Measurements from ENCODE around the gene DOHH. TPM values are rescaled to one million over a fixed set of nuclear protein-coding genes. Genes with fewer than 3 reads are reported as not detected.

DOHH gene
- total and polyA plus RNA-seq, 9 of the 15 experiments (the other 6 are each of a cell fraction or from before 2014, with no cell fraction given): 0.14 to 47.2 (median 5.1) TPM

DNA sequence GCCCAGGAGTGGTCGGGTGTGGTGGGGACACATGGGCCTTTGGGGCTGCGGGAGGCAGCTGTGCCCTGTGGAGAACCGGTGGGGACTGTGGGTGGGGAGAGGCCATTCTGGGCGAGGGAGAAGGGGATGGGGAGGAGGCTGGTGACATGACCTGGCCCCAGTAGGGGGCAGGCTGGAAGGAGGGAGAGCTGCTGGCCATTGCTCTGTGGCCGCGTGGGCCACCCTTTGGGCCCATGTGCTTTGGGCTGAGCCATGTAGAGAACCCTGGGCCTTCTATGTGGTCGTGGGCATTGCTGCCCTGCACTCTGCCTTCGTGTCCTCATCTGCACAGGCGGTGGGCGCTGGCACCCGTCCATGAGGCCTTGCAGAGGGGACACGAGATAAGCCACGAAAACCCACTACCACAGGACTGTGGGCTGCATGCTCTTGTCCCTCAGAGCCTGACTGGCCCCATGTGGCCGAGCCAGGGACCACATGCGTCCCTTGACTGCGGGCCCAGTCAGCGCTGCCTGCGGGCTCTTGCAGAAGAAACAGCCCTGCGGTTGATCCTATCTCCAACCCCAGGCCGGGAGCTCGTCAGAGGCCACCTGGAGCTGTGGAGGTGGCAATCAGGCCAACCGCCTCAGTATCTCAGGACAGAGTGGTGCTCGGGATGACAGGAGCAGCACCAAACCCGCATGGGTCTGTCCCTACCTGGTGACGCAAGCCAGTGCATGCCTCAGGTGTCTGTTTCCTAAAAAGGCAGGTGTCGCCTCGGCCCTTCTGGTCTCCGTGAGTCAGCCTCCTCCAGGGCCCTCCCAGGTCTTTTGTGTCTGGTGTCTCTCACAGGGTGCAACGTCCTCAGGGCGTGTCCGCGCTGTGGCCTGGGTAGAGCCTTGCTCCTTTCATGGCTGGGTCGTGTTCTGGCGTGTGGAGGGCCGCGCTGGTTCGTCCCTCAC lies 20.0 kb upstream of the DOHH start (continued):
- TF ChIP-seq NFXL1 (CRISPR knock-in tag; IDR thresholded peaks at IDR 0.05) (peak; percentile 60; the same call in 1 of the 2 replicates), RBBP5 (IDR thresholded peaks at IDR 0.05; ENCODE audit: borderline replicate concordance, insufficient read depth, low read length, poor library complexity, severe bottlenecking) (peak; percentile 80), ZNF445 (CRISPR knock-in tag; IDR thresholded peaks at IDR 0.05; ENCODE audit: low read depth) (no peak), L3MBTL2 (IDR thresholded peaks at IDR 0.05) (peak; percentile 98), ZNF507 (tag; conservative IDR thresholded peaks at IDR 0.05) (no peak), CHD4 (IDR thresholded peaks at IDR 0.05; ENCODE audit: insufficient read depth, insufficient replicate concordance, low read depth, low read length, poor library complexity, severe bottlenecking) (peak; percentile 24), FUS (optimal IDR thresholded peaks at IDR 0.05; ENCODE audit: low read depth, low read length) (no peak), SIN3B (IDR thresholded peaks at IDR 0.05; ENCODE audit: low read depth) (no peak), TEAD4 (IDR thresholded peaks at IDR 0.05; ENCODE audit: low read length) (peak; percentile 88), TEAD4 (CRISPR knock-in tag; IDR thresholded peaks at IDR 0.05; ENCODE audit: borderline replicate concordance) (peak; percentile 98), CREB1 (IDR thresholded peaks at IDR 0.05) (peak; percentile 69; the same call in 1 of the 2 replicates), CREB1 (CRISPR knock-in tag; IDR thresholded peaks at IDR 0.05) (peak; percentile 87; the same call in 1 of the 2 replicates), NBN (IDR thresholded peaks at IDR 0.05; ENCODE audit: low read depth) (no peak; the same call in 1 of the 2 replicates), NR4A1 (CRISPR knock-in tag; IDR thresholded peaks at IDR 0.05) (no peak), NR4A1 (tag; IDR thresholded peaks at IDR 0.05) (0 out of 2 replicates have a peak, but pooled peaks have one; percentile 68), OTX1 (CRISPR knock-in tag; IDR thresholded peaks at IDR 0.05) (0 out of 2 replicates have a peak, but pooled peaks have one; percentile 10), CBX8 (IDR thresholded peaks at IDR 0.05; ENCODE audit: borderline replicate concordance, extremely low read depth, low read depth, low read length, poor library complexity, severe bottlenecking) (no peak), PCBP1 (IDR thresholded peaks at IDR 0.05; ENCODE audit: low read depth, low read length, poor library complexity, severe bottlenecking) (no peak)
- TF ChIP-seq, protein P1, sequence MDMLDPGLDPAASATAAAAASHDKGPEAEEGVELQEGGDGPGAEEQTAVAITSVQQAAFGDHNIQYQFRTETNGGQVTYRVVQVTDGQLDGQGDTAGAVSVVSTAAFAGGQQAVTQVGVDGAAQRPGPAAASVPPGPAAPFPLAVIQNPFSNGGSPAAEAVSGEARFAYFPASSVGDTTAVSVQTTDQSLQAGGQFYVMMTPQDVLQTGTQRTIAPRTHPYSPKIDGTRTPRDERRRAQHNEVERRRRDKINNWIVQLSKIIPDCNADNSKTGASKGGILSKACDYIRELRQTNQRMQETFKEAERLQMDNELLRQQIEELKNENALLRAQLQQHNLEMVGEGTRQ (CRISPR knock-in tag; IDR thresholded peaks at IDR 0.05): no peak
- TF ChIP-seq, protein P2, sequence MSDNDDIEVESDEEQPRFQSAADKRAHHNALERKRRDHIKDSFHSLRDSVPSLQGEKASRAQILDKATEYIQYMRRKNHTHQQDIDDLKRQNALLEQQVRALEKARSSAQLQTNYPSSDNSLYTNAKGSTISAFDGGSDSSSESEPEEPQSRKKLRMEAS (CRISPR knock-in tag; IDR thresholded peaks at IDR 0.05): peak; percentile 100
- TF ChIP-seq, protein P3, sequence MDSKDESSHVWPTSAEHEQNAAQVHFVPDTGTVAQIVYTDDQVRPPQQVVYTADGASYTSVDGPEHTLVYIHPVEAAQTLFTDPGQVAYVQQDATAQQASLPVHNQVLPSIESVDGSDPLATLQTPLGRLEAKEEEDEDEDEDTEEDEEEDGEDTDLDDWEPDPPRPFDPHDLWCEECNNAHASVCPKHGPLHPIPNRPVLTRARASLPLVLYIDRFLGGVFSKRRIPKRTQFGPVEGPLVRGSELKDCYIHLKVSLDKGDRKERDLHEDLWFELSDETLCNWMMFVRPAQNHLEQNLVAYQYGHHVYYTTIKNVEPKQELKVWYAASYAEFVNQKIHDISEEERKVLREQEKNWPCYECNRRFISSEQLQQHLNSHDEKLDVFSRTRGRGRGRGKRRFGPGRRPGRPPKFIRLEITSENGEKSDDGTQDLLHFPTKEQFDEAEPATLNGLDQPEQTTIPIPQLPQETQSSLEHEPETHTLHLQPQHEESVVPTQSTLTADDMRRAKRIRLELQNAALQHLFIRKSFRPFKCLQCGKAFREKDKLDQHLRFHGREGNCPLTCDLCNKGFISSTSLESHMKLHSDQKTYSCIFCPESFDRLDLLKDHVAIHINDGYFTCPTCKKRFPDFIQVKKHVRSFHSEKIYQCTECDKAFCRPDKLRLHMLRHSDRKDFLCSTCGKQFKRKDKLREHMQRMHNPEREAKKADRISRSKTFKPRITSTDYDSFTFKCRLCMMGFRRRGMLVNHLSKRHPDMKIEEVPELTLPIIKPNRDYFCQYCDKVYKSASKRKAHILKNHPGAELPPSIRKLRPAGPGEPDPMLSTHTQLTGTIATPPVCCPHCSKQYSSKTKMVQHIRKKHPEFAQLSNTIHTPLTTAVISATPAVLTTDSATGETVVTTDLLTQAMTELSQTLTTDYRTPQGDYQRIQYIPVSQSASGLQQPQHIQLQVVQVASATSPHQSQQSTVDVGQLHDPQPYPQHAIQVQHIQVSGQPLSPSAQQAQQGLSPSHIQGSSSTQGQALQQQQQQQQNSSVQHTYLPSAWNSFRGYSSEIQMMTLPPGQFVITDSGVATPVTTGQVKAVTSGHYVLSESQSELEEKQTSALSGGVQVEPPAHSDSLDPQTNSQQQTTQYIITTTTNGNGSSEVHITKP (IDR thresholded peaks at IDR 0.05; ENCODE audit: partially characterized antibody): peak; percentile 37
- TF ChIP-seq, protein P4, sequence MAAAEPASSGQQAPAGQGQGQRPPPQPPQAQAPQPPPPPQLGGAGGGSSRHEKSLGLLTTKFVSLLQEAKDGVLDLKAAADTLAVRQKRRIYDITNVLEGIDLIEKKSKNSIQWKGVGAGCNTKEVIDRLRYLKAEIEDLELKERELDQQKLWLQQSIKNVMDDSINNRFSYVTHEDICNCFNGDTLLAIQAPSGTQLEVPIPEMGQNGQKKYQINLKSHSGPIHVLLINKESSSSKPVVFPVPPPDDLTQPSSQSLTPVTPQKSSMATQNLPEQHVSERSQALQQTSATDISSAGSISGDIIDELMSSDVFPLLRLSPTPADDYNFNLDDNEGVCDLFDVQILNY (CRISPR knock-in tag; IDR thresholded peaks at IDR 0.05): peak; percentile 94
